Activated B cell treated with CpG ODN at 0.5 μM for 24 hours (primary cell): ENCODE measurements around the gene IKZF1. TPM values are rescaled to one million over a fixed set of nuclear protein-coding genes. Genes with fewer than 3 reads are reported as not detected.
A peak's percentile ranks its signal among the peaks of the same experiment; 100 is the strongest.

Experiments used
- ATAC-seq: fragments of 200-7000 bp; cut with Tn5 transposase; one replicate; pipeline ENCODE4 v1.10.0; 2021; ENCODE audit warnings: low read depth, mild to moderate bottlenecking, moderate library complexity
- CTCF ChIA-PET: fragments of 350-600 bp; sonication (Branson Sonifier 250); formaldehyde crosslinking; loops from one replicate; lab custom pipeline; 2021; ENCODE audit warnings: antibody characterized with exemption; lab: Charles Lee
- POLR2A ChIA-PET: fragments of 350-600 bp; sonication (Branson Sonifier 250); formaldehyde crosslinking; loops from one replicate; lab custom pipeline; 2021; ENCODE audit warnings: antibody characterized with exemption; lab: Charles Lee
- DNase-seq: peaks from one replicate; pipeline ENCODE4 v3.0.0; 2022
- H3K27ac Mint-ChIP-seq: one replicate; pipeline ENCODE4 v1.8.0; 2020; ENCODE audit warnings: mixed read lengths
- H3K27me3 Mint-ChIP-seq: one replicate; pipeline ENCODE4 v1.8.0; 2021; ENCODE audit warnings: mixed read lengths
- H3K36me3 Mint-ChIP-seq: one replicate; pipeline ENCODE4 v1.8.0; 2021; ENCODE audit warnings: low read depth, mixed read lengths
- H3K4me1 Mint-ChIP-seq: one replicate; pipeline ENCODE4 v1.8.0; 2021; ENCODE audit warnings: mixed read lengths
- H3K4me3 Mint-ChIP-seq: one replicate; pipeline ENCODE4 v1.8.0; 2020; ENCODE audit warnings: mild to moderate bottlenecking, mixed read lengths
- H3K9me3 Mint-ChIP-seq: one replicate; pipeline ENCODE4 v1.8.0; 2020; ENCODE audit warnings: mixed read lengths
- CTCF ChIP-seq: fragments of 200-600 bp; IDR thresholded peaks from one replicate; pipeline ENCODE4 v1.8.0; 2022; ENCODE audit warnings: antibody characterized with exemption, mild to moderate bottlenecking
- intact Hi-C: fragments of 100-400 bp; cut with micrococcal nuclease; formaldehyde crosslinking; loops from one replicate; pipeline ENCODE4 v1.15.1; 2024
- total RNA-seq: library from RNA; stranded (reverse); gene quantifications from 2 replicates; pipeline ENCODE4 v1.2.3, GENCODE V29; 2022

Gene IKZF1
- total RNA-seq, 1 donor from 2014 or later = 325 TPM

- ATAC-seq (peak; percentile 30), DNase-seq (peak; percentile 42)
- no peaks in the 10 kb centered on the region for H3K27me3 Mint-ChIP-seq
- H3K4me3 Mint-ChIP-seq = peak overlapping the region; percentile 91
- H3K4me1 Mint-ChIP-seq = peaks cover 24% of the 10 kb centered on the region
- peak overlapping the region; percentile 89 for H3K27ac Mint-ChIP-seq
- peaks cover 19% of the 10 kb centered on the region for H3K36me3 Mint-ChIP-seq
- H3K9me3 Mint-ChIP-seq = no peaks in the 10 kb centered on the region
- TF ChIP-seq CTCF = no peak
- intact Hi-C loops = loop anchor here (1.0 kb wide), 2 partner anchors 302 to 308 kb away; no protein-coding TSS in a partner anchor
- ChIA-PET CTCF (interaction anchor here (0.7 to 1.6 kb wide), 3 partner anchors 18 to 307 kb away, joined by 3 to 5 read pairs (median 3); no protein-coding TSS in a partner anchor), POLR2A (interaction anchor here (0.8 to 1.0 kb wide), 2 partner anchors 40 to 382 kb away, joined by 3 to 4 read pairs; no protein-coding TSS in a partner anchor)
These were observed 146.1 kb downstream of the IKZF1 start for GRCh38 chr7:50450590-50451032.

Other genes starting within 250 kb of the IKZF1 start
- gene ZPBP, start 211.5 kb upstream of the IKZF1 start, total RNA-seq = not detected in 2 replicates
- 13.2 and 15.4 TPM in 2 replicates for gene FIGNL1, start 145.6 kb downstream of the IKZF1 start, total RNA-seq